ENCODE results near the gene POLR2C.
A peak's percentile ranks its signal among the peaks of the same experiment; 100 is the strongest.

The POLR2C gene

GRCh38 chr16:57519796-57520360 lies 57.4 kb downstream of the POLR2C start:
- peak; percentile 51 to 89 for DNase-seq (ENCODE audit: low spot score in 2 of 2)
- Histone ChIP-seq H3K9me3 (no peaks in the 10 kb centered on the region), H3K4me1 (no peaks in the 10 kb centered on the region), H3K36me3 (replicated peaks) (no peaks in the 10 kb centered on the region), H3K4me3 (no peak overlapping the region), H3K27me3 (ENCODE audit: low read depth) (no peaks in the 10 kb centered on the region)
- in situ Hi-C loops (cut with MboI; ENCODE audit: low sequenced_read_pairs) = loop anchor here (5.0 kb wide), 1 partner anchor 218 kb away; no protein-coding TSS in a partner anchor
